Measurements from ENCODE around the gene FCER2.

The FCER2 gene

GRCh38 chr19:7715671-7716070 lies 13.7 kb upstream of the FCER2 start:
- Histone ChIP-seq H3K9me3 (ENCODE audit: low read length) (no peaks in the 10 kb centered on the region), H3K27me3 (ENCODE audit: insufficient read depth, low read length) (peaks cover 6% of the 10 kb centered on the region; the same call in 1 of the 2 replicates), H4K20me1 (ENCODE audit: insufficient read depth, low read length) (no peaks in the 10 kb centered on the region), H3K9me2 (ENCODE audit: low read depth, low read length) (no peaks in the 10 kb centered on the region), H3K4me3 (ENCODE audit: low read depth, low read length, poor library complexity, severe bottlenecking) (no peak overlapping the region), H3K4me1 (ENCODE audit: insufficient read depth, low read length, severe bottlenecking) (no peaks in the 10 kb centered on the region), H3K79me2 (ENCODE audit: insufficient read depth, low read length) (no peaks in the 10 kb centered on the region), H3F3A (ENCODE audit: insufficient read depth, low read length) (no peaks in the 10 kb centered on the region), H3K36me3 (ENCODE audit: insufficient read depth, low read length) (no peaks in the 10 kb centered on the region), H3K9ac (ENCODE audit: low read length) (no peak overlapping the region), H3K27ac (ENCODE audit: low read depth, low read length, poor library complexity, severe bottlenecking) (no peak overlapping the region), H2AFZ (ENCODE audit: low read length) (no peak overlapping the region), H3K4me2 (ENCODE audit: low read length) (no peak overlapping the region)
- TF ChIP-seq EZH2 (IDR thresholded peaks at IDR 0.05; ENCODE audit: borderline replicate concordance, low read length), result no peak
- TF ChIP-seq CTCF (IDR thresholded peaks at IDR 0.05; ENCODE audit: low read length), result no peak

- Histone ChIP-seq H3K9me2 (ENCODE audit: low read depth, low read length) (no peaks in the 10 kb centered on the region), H3K4me3 (ENCODE audit: low read depth, low read length, poor library complexity, severe bottlenecking) (no peak overlapping the region), H2AFZ (ENCODE audit: low read length) (no peak overlapping the region), H3K36me3 (ENCODE audit: insufficient read depth, low read length) (no peaks in the 10 kb centered on the region), H3K4me1 (ENCODE audit: insufficient read depth, low read length, severe bottlenecking) (no peaks in the 10 kb centered on the region), H3K79me2 (ENCODE audit: insufficient read depth, low read length) (no peaks in the 10 kb centered on the region), H3K9me3 (ENCODE audit: low read length) (no peaks in the 10 kb centered on the region), H3K27ac (ENCODE audit: low read depth, low read length, poor library complexity, severe bottlenecking) (no peak overlapping the region), H3K27me3 (ENCODE audit: insufficient read depth, low read length) (no peaks in the 10 kb centered on the region), H3K4me2 (ENCODE audit: low read length) (no peak overlapping the region), H3K9ac (ENCODE audit: low read length) (no peak overlapping the region), H3F3A (ENCODE audit: insufficient read depth, low read length) (no peaks in the 10 kb centered on the region), H4K20me1 (ENCODE audit: insufficient read depth, low read length) (no peaks in the 10 kb centered on the region)
- no peak for TF ChIP-seq EZH2 (IDR thresholded peaks at IDR 0.05; ENCODE audit: borderline replicate concordance, low read length)
Measured at GRCh38 chr19:7710616-7711015, 8.7 kb upstream of the FCER2 start.

GRCh38 chr19:7709932-7710460 lies 8.1 kb upstream of the FCER2 start:
- Histone ChIP-seq H3K36me3 (ENCODE audit: insufficient read depth, low read length) (no peaks in the 10 kb centered on the region), H3K9ac (ENCODE audit: low read length) (no peak overlapping the region), H3K79me2 (ENCODE audit: insufficient read depth, low read length) (no peaks in the 10 kb centered on the region), H3F3A (ENCODE audit: insufficient read depth, low read length) (no peaks in the 10 kb centered on the region), H2AFZ (ENCODE audit: low read length) (no peak overlapping the region), H3K4me2 (ENCODE audit: low read length) (no peak overlapping the region), H3K27ac (ENCODE audit: low read depth, low read length, poor library complexity, severe bottlenecking) (no peak overlapping the region), H3K9me3 (ENCODE audit: low read length) (no peaks in the 10 kb centered on the region), H3K27me3 (ENCODE audit: insufficient read depth, low read length) (no peaks in the 10 kb centered on the region), H3K4me3 (ENCODE audit: low read depth, low read length, poor library complexity, severe bottlenecking) (no peak overlapping the region), H3K9me2 (ENCODE audit: low read depth, low read length) (no peaks in the 10 kb centered on the region), H3K4me1 (ENCODE audit: insufficient read depth, low read length, severe bottlenecking) (no peaks in the 10 kb centered on the region), H4K20me1 (ENCODE audit: insufficient read depth, low read length) (no peaks in the 10 kb centered on the region)
- no peak for TF ChIP-seq CTCF (IDR thresholded peaks at IDR 0.05; ENCODE audit: low read length)
- no peak for TF ChIP-seq EZH2 (IDR thresholded peaks at IDR 0.05; ENCODE audit: borderline replicate concordance, low read length)

- H3K4me2 ChIP-seq (ENCODE audit: low read length), result no peak overlapping the region
- no peaks in the 10 kb centered on the region for H3K4me1 ChIP-seq (ENCODE audit: insufficient read depth, low read length, severe bottlenecking)
- no peak overlapping the region for H3K9ac ChIP-seq (ENCODE audit: low read length)
- H3K4me3 ChIP-seq (ENCODE audit: low read depth, low read length, poor library complexity, severe bottlenecking), result no peak overlapping the region
- H2AFZ ChIP-seq (ENCODE audit: low read length), result no peak overlapping the region
- H3F3A ChIP-seq (ENCODE audit: insufficient read depth, low read length), result no peaks in the 10 kb centered on the region
- no peaks in the 10 kb centered on the region for H3K27me3 ChIP-seq (ENCODE audit: insufficient read depth, low read length)
- H3K27ac ChIP-seq (ENCODE audit: low read depth, low read length, poor library complexity, severe bottlenecking), result no peak overlapping the region
- no peaks in the 10 kb centered on the region for H4K20me1 ChIP-seq (ENCODE audit: insufficient read depth, low read length)
- no peaks in the 10 kb centered on the region for H3K79me2 ChIP-seq (ENCODE audit: insufficient read depth, low read length)
- no peaks in the 10 kb centered on the region for H3K9me3 ChIP-seq (ENCODE audit: low read length)
- no peaks in the 10 kb centered on the region for H3K36me3 ChIP-seq (ENCODE audit: insufficient read depth, low read length)
- no peak for TF ChIP-seq CTCF (IDR thresholded peaks at IDR 0.05; ENCODE audit: low read length)
- TF ChIP-seq EZH2 (IDR thresholded peaks at IDR 0.05; ENCODE audit: borderline replicate concordance, low read length), result no peak
- H3K9me2 ChIP-seq (ENCODE audit: low read depth, low read length), result no peaks in the 10 kb centered on the region
Measured at GRCh38 chr19:7706955-7707456, 5.1 kb upstream of the FCER2 start.
